Osteocyte (in vitro differentiated cells): ENCODE data around the gene DDX60. TPM values are rescaled to one million over a fixed set of nuclear protein-coding genes. Genes with fewer than 3 reads are reported as not detected.

ENCODE experiments used
- DNase-seq: peaks from one replicate; pipeline ENCODE4 v3.0.0; 2021; ENCODE audit warnings: mixed read lengths; ENCODE audit not compliant: unreplicated experiment; ENCODE audit errors: extremely low spot score
- H3K27ac Mint-ChIP-seq: one replicate; pipeline ENCODE4 v1.8.0; 2021; ENCODE audit warnings: mild to moderate bottlenecking, mixed read lengths; ENCODE audit not compliant: unreplicated experiment
- H3K27me3 Mint-ChIP-seq: one replicate; pipeline ENCODE4 v1.8.0; 2021; ENCODE audit warnings: mixed read lengths; ENCODE audit not compliant: unreplicated experiment
- H3K36me3 Mint-ChIP-seq: one replicate; pipeline ENCODE4 v1.8.0; 2021; ENCODE audit warnings: mixed read lengths; ENCODE audit not compliant: unreplicated experiment
- H3K4me1 Mint-ChIP-seq: one replicate; pipeline ENCODE4 v1.8.0; 2021; ENCODE audit warnings: mixed read lengths; ENCODE audit not compliant: unreplicated experiment
- H3K4me3 Mint-ChIP-seq: one replicate; pipeline ENCODE4 v1.8.0; 2021; ENCODE audit warnings: mild to moderate bottlenecking, moderate library complexity, mixed read lengths; ENCODE audit not compliant: unreplicated experiment
- H3K9me3 Mint-ChIP-seq: one replicate; pipeline ENCODE4 v1.8.0; 2021; ENCODE audit warnings: mixed read lengths; ENCODE audit not compliant: unreplicated experiment
- total RNA-seq: library from RNA; stranded (reverse); gene quantifications from 2 replicates; pipeline ENCODE4 v1.2.1, GENCODE V29; 2021
- TF ChIP-seq, protein P1 (sequence below): fragments of 200-600 bp; sonication (generic); IDR thresholded peaks from 2 replicates; pipeline ENCODE4 v1.5.0; 2021; ENCODE audit warnings: antibody characterized with exemption, mild to moderate bottlenecking, moderate library complexity

DDX60 gene
- total RNA-seq, 1 donor from 2014 or later, result 15.7 TPM

DNA sequence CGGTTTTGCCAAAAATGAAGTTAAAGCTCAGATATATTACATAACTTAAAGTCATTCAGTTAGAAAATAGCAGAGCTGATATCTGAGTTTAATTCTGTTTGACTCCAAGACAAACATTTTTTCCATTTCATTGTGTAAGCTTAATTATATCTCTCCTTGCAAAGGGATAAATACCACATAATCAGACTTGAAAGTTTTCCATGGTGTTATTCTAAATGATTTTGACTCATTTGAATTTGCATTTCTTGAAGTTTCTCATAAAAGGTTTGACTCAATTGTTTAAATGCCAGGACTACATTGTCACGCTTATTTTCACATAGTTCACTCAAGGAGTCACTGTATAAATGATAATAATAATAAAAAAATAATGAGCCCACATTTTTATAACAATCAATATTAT, 39.4 kb upstream of the DDX60 start:
- H3K4me1 Mint-ChIP-seq, result no peaks in the 10 kb centered on the region
- peaks cover 10% of the 10 kb centered on the region for H3K36me3 Mint-ChIP-seq
- TF ChIP-seq, protein P1, sequence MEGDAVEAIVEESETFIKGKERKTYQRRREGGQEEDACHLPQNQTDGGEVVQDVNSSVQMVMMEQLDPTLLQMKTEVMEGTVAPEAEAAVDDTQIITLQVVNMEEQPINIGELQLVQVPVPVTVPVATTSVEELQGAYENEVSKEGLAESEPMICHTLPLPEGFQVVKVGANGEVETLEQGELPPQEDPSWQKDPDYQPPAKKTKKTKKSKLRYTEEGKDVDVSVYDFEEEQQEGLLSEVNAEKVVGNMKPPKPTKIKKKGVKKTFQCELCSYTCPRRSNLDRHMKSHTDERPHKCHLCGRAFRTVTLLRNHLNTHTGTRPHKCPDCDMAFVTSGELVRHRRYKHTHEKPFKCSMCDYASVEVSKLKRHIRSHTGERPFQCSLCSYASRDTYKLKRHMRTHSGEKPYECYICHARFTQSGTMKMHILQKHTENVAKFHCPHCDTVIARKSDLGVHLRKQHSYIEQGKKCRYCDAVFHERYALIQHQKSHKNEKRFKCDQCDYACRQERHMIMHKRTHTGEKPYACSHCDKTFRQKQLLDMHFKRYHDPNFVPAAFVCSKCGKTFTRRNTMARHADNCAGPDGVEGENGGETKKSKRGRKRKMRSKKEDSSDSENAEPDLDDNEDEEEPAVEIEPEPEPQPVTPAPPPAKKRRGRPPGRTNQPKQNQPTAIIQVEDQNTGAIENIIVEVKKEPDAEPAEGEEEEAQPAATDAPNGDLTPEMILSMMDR, result no peak
- H3K4me3 Mint-ChIP-seq, result no peak overlapping the region
- no peaks in the 10 kb centered on the region for H3K27me3 Mint-ChIP-seq
- DNase-seq, result no peak
- peaks cover 5% of the 10 kb centered on the region for H3K9me3 Mint-ChIP-seq
- H3K27ac Mint-ChIP-seq, result no peak overlapping the region

DNA sequence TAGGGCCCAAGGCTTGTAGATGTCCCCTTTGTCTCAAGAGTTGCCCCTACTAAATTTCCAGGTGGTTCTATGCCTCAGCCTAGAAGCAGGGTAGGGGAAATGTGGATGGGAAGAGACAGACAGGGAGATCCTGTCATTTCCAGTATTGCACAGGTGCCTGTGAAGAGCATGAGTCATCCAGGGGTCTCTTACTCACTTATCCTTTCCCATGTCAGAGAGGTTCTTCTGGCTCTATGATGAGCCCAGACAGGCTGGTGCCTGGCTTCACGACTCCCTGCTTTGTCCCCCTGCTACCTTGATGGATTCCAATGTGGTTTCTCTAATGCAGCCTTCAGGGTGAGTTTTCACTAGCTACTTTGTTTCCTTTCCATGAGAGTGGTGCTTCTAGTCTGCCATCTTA, 35.2 kb upstream of the DDX60 start:
- Mint-ChIP-seq H3K27ac (no peak overlapping the region), H3K9me3 (peaks cover 3% of the 10 kb centered on the region), H3K4me1 (no peaks in the 10 kb centered on the region), H3K4me3 (no peak overlapping the region), H3K27me3 (peaks cover 9% of the 10 kb centered on the region), H3K36me3 (no peaks in the 10 kb centered on the region)
- TF ChIP-seq, protein P1, result no peak
- no peak for DNase-seq

DNA sequence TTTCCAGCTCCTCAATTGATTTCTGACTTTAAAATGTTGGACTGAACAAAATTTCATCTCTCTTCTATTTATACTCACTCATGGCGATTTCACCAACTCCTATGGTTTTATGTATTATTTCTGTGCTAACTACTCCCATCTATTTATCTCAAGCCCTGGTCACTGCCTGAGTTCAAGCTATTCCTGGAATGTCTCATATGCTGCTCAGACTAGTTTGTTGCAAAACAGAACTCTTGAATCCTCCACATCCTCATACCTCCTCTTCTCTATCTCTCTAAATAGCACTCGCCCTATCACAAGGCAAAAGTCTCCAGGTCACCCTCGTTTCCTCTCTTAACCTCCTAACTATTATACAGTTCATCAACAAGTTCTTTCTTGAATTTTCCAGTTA, 19.0 kb upstream of the DDX60 start:
- TF ChIP-seq, protein P1, result no peak
- Mint-ChIP-seq H3K36me3 (no peaks in the 10 kb centered on the region), H3K4me3 (no peak overlapping the region), H3K27me3 (no peaks in the 10 kb centered on the region), H3K27ac (no peak overlapping the region), H3K9me3 (peaks cover 9% of the 10 kb centered on the region), H3K4me1 (peaks cover 2% of the 10 kb centered on the region)
- no peak for DNase-seq

DNA sequence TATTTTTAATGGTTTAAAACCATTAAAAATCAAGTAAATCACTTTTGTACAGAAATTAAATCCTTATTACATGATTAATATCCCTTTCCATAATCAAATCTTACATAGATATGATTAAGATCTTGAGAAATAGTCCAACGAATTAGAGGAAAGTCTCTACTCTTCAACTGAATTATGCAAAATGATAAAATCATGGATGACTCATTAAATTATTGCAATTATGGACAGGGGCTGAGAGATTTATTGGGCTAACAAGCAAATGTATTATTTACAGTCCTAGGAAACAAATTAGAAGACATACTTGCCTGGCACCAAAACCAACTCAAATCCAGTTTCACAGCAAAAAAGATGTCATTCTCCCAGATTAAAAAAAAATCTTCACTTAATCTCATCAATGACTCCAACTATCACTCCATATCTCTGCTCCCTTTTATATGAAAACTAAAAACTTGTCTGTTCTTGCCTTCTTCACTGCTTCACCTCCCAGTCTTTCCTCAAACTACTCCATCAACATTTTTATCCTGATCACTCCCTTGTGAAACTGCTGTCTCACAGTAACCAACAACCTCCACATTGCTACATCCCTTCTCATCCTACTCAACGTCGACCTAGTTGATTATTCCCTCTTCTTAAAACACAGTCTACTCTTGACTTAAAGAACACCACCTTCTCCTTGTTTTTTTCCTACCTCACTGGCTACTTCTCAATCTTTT, 18.4 kb upstream of the DDX60 start:
- Mint-ChIP-seq H3K27ac (no peak overlapping the region), H3K4me3 (no peak overlapping the region), H3K9me3 (peaks cover 8% of the 10 kb centered on the region), H3K36me3 (no peaks in the 10 kb centered on the region), H3K4me1 (peaks cover 2% of the 10 kb centered on the region), H3K27me3 (no peaks in the 10 kb centered on the region)
- TF ChIP-seq, protein P1, result no peak
- no peak for DNase-seq

DNA sequence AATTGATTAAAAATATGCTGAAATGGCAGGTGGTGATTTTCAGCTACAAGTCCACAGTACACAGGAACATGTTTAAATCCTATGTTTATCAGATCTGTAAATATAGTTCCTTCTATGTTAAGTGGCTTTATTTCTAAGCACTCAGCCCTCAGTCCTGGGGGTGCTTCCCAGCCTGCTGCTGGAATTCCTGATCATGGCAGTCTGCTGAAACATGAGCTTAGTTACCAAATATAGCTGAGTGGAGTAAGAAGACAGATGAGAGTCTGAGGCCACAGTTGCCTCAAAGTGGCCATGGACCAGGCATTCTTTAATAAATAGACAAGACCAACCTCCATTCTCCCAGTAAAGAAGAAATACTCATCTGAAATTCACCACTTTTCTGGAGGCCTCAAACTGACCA, 17.1 kb upstream of the DDX60 start:
- no peaks in the 10 kb centered on the region for H3K36me3 Mint-ChIP-seq
- no peak for DNase-seq

More for the DNA sequence above, 17.1 kb upstream of the DDX60 start:
- Mint-ChIP-seq H3K27me3 (peaks cover 4% of the 10 kb centered on the region), H3K4me1 (peaks cover 2% of the 10 kb centered on the region), H3K9me3 (no peaks in the 10 kb centered on the region), H3K4me3 (no peak overlapping the region), H3K27ac (no peak overlapping the region)
- TF ChIP-seq, protein P1, result no peak
